ENCODE data around the gene YARS1.

- no peak for TF ChIP-seq CTCF (conservative IDR thresholded peaks at IDR 0.05; ENCODE audit: low read depth in 2 of 2)
- TF ChIP-seq POLR2AphosphoS5 (IDR thresholded peaks at IDR 0.05; ENCODE audit: low read depth): no peak
- no peak for TF ChIP-seq EZH2 (IDR thresholded peaks at IDR 0.05; ENCODE audit: low read depth, unreplicated experiment)
- no peak for TF ChIP-seq CREB1 (CRISPR knock-in tag; IDR thresholded peaks at IDR 0.05; ENCODE audit: low read depth)
- TF ChIP-seq ZNF114 (CRISPR knock-in tag; IDR thresholded peaks at IDR 0.05): no peak
- no peak for TF ChIP-seq ZNF462 (CRISPR knock-in tag; IDR thresholded peaks at IDR 0.05)
- no peak for TF ChIP-seq REST (IDR thresholded peaks at IDR 0.05; ENCODE audit: unreplicated experiment)
- TF ChIP-seq NANOG (IDR thresholded peaks at IDR 0.05; ENCODE audit: borderline replicate concordance): no peak
These were observed 67.8 kb downstream of the YARS1 start for GRCh38 chr1:32749332-32749731.
